Upper lobe of right lung (tissue), 1 donor: ENCODE measurements around the gene ERC2. TPM values are rescaled to one million over a fixed set of nuclear protein-coding genes. Genes with fewer than 3 reads are reported as not detected.

ENCODE experiments used
- ATAC-seq: fragments of 200-7000 bp; cut with Tn5 transposase; one replicate; pipeline ENCODE4 v1.9.1; 2020; ENCODE audit warnings: mild to moderate bottlenecking, moderate library complexity
- DNase-seq: peaks from one replicate; pipeline ENCODE4 v3.0.0-alpha.2; 2020
- H3K27ac ChIP-seq: fragments of 200-600 bp; one replicate; pipeline ENCODE4 v1.8.0; 2022
- H3K27me3 ChIP-seq: fragments of 200-600 bp; one replicate; pipeline ENCODE4 v1.8.0; 2022; ENCODE audit warnings: mild to moderate bottlenecking
- H3K36me3 ChIP-seq: fragments of 200-600 bp; one replicate; pipeline ENCODE4 v1.8.0; 2022
- H3K4me1 ChIP-seq: fragments of 200-600 bp; one replicate; pipeline ENCODE4 v1.8.0; 2022
- H3K4me3 ChIP-seq: fragments of 200-600 bp; one replicate; pipeline ENCODE4 v1.8.0; 2022; ENCODE audit warnings: mild to moderate bottlenecking
- H3K9me3 ChIP-seq: fragments of 200-600 bp; one replicate; pipeline ENCODE4 v1.8.0; 2022
- CTCF ChIP-seq: fragments of 200-600 bp; IDR thresholded peaks from one replicate; pipeline ENCODE4 v1.8.0; 2022; ENCODE audit warnings: antibody characterized with exemption
- intact Hi-C: fragments of 100-400 bp; cut with DNase I; formaldehyde crosslinking; loops from one replicate; pipeline ENCODE4 v1.11.0; 2022
- total RNA-seq: library from RNA; stranded (reverse); fragmentation: NEBNext Ultra II Directional; extraction: Animal tissue kit (Norgen Biotek cat#: 25700); gene quantifications from one replicate; pipeline ENCODE4 v1.2.1, GENCODE V29; 2021
- donor health status: DM: no; HTN: yes; CAD: no; lungs with severe emphysema.

Gene ERC2
- total RNA-seq, 1 donor from 2014 or later, result 1.4 TPM

GRCh38 chr3:56357266-56357665 lies 111.0 kb downstream of the ERC2 start:
- TF ChIP-seq CTCF, result no peak
- H3K36me3 ChIP-seq, result no peaks in the 10 kb centered on the region
- ATAC-seq, result no peak
- no peaks in the 10 kb centered on the region for H3K4me1 ChIP-seq
- DNase-seq, result no peak
- H3K4me3 ChIP-seq, result no peak overlapping the region
- H3K9me3 ChIP-seq, result no peaks in the 10 kb centered on the region
- intact Hi-C loops, result no loop called here
- no peak overlapping the region for H3K27ac ChIP-seq
- H3K27me3 ChIP-seq, result no peaks in the 10 kb centered on the region

- no peak for ATAC-seq
- Histone ChIP-seq H3K4me3 (no peak overlapping the region), H3K27me3 (no peaks in the 10 kb centered on the region), H3K9me3 (no peaks in the 10 kb centered on the region), H3K27ac (no peak overlapping the region), H3K36me3 (no peaks in the 10 kb centered on the region), H3K4me1 (no peaks in the 10 kb centered on the region)
- no peak for DNase-seq
- intact Hi-C loops, result no loop called here
- no peak for TF ChIP-seq CTCF
These were observed 111.5 kb downstream of the ERC2 start for GRCh38 chr3:56356808-56357207.

GRCh38 chr3:56355570-56356185 lies 112.6 kb downstream of the ERC2 start:
- no peaks in the 10 kb centered on the region for H3K4me1 ChIP-seq
- no peaks in the 10 kb centered on the region for H3K27me3 ChIP-seq
- intact Hi-C loops, result no loop called here
- no peak for TF ChIP-seq CTCF
- DNase-seq, result no peak
- ATAC-seq, result no peak
- H3K27ac ChIP-seq, result no peak overlapping the region
- no peaks in the 10 kb centered on the region for H3K9me3 ChIP-seq
- no peak overlapping the region for H3K4me3 ChIP-seq
- no peaks in the 10 kb centered on the region for H3K36me3 ChIP-seq

- H3K27me3 ChIP-seq, result no peaks in the 10 kb centered on the region
- no peaks in the 10 kb centered on the region for H3K4me1 ChIP-seq
- DNase-seq (no peak), ATAC-seq (no peak)
- TF ChIP-seq CTCF, result no peak
- intact Hi-C loops, result no loop called here
- no peak overlapping the region for H3K27ac ChIP-seq
- no peaks in the 10 kb centered on the region for H3K9me3 ChIP-seq
- H3K4me3 ChIP-seq, result no peak overlapping the region
- H3K36me3 ChIP-seq, result no peaks in the 10 kb centered on the region
These were observed 116.7 kb downstream of the ERC2 start for GRCh38 chr3:56351537-56351936.

- TF ChIP-seq CTCF, result peak; percentile 21
- Histone ChIP-seq H3K9me3 (no peaks in the 10 kb centered on the region), H3K27me3 (no peaks in the 10 kb centered on the region), H3K4me3 (no peak overlapping the region), H3K4me1 (no peaks in the 10 kb centered on the region), H3K27ac (no peak overlapping the region), H3K36me3 (no peaks in the 10 kb centered on the region)
- intact Hi-C loops, result no loop called here
- ATAC-seq (peak; percentile 87), DNase-seq (peak; percentile 63)
These were observed 120.9 kb downstream of the ERC2 start for GRCh38 chr3:56347219-56347871.
